Heart left ventricle (tissue), 13 donors: ENCODE measurements around the gene ODF4.

Source experiments
- POLR2A ChIP-seq, 2 donors: fragments of 450-650 bp; IDR thresholded peaks; one replicate each; pipeline ENCODE4 v1.6.1; 2017; ENCODE audit warnings: antibody characterized with exemption in 2 of 2, mild to moderate bottlenecking in 2 of 2, moderate library complexity in 2 of 2
- TF ChIP-seq, protein P1 (sequence below), 12 donors: fragments of 200-600 bp; sonication (generic) in 4 of 12; IDR thresholded peaks; one replicate each; pipeline versions ENCODE4 v1.5.0 to v1.8.0; 2018 to 2022; ENCODE audit warnings: antibody characterized with exemption in 12 of 12, mild to moderate bottlenecking in 5 of 12
- donor health status: ischemic (EF 13 %, LVEDD 7.1; RV severe dilation, severe dysfunction).
- donor health status: DM: no; HTN: yes; CAD: no.
- donor health status: DM: no; HTN: no; CAD: no.
- donor health status: ischemic (EF 25% LVEDD 6.9; RV normal size, moderate dysfunction).
- donor health status: ischemic (EF 25% LVEDD 5.7; RV mildly dilated, moderate dysfunction).
- donor health status: ischemic (EF 35%, LVEDD 5.7; RV mildly dilated, moderate dysfunction).
- donor health status: nonischemic (EF 11% LVEDD 7.7; RV severe dilation, severe dysfunction).
- donor health status: DM: yes; HTN: yes; CAD: no.
- donor health status: PGD.
- donor health status: ischemic (EF 29% LVEDD 5.4; RV normal size, mild dysfunction).
- donor health status: nonischemic (EF 23%, LVEDD 6.1; RV moderate dilation, normal function).

DNA sequence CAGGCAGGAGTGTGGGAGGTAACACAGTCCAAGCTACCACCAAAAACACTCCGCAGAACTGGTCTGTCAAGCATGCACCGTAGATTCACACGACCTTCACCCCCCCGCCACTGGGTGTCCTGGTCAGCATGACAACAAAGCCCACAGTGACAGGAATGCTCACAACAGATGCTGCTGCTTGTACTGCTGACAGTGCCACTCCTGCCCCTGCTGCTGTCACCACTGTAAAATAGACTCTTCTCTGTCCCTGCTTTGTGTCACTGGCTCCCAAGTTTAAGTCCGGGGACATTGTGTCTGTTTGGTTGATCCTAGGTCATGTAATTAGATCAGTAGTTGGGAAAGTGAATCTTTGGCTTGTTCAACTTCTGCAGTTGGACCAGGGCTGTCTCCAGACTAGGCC lies 7.0 kb upstream of the ODF4 start:
- no peak for TF ChIP-seq POLR2A (IDR thresholded peaks at IDR 0.05)
- TF ChIP-seq, protein P1, sequence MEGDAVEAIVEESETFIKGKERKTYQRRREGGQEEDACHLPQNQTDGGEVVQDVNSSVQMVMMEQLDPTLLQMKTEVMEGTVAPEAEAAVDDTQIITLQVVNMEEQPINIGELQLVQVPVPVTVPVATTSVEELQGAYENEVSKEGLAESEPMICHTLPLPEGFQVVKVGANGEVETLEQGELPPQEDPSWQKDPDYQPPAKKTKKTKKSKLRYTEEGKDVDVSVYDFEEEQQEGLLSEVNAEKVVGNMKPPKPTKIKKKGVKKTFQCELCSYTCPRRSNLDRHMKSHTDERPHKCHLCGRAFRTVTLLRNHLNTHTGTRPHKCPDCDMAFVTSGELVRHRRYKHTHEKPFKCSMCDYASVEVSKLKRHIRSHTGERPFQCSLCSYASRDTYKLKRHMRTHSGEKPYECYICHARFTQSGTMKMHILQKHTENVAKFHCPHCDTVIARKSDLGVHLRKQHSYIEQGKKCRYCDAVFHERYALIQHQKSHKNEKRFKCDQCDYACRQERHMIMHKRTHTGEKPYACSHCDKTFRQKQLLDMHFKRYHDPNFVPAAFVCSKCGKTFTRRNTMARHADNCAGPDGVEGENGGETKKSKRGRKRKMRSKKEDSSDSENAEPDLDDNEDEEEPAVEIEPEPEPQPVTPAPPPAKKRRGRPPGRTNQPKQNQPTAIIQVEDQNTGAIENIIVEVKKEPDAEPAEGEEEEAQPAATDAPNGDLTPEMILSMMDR (IDR thresholded peaks at IDR 0.05) = no peak
